Muscle of leg (tissue), 11 donors: ENCODE results near the gene MADD. TPM values are rescaled to one million over a fixed set of nuclear protein-coding genes. Genes with fewer than 3 reads are reported as not detected.

ENCODE experiments used
- DNase-seq: peaks from one replicate; pipeline ENCODE4 v3.0.0; 2013
- H3K27ac ChIP-seq: one replicate; pipeline ENCODE4 v1.5.1; 2013; ENCODE audit warnings: mild to moderate bottlenecking, low read length, control low read depth
- H3K27me3 ChIP-seq: one replicate; pipeline ENCODE4 v1.6.1; 2013; ENCODE audit warnings: low read length; ENCODE audit not compliant: control insufficient read depth, insufficient read depth
- H3K36me3 ChIP-seq: one replicate; pipeline ENCODE4 v1.6.1; 2013; ENCODE audit warnings: low read length; ENCODE audit not compliant: control insufficient read depth, insufficient read depth
- H3K4me1 ChIP-seq: one replicate; pipeline ENCODE4 v1.6.1; 2013; ENCODE audit warnings: low read length; ENCODE audit not compliant: control insufficient read depth, insufficient read depth
- H3K4me3 ChIP-seq: one replicate; pipeline ENCODE4 v1.5.1; 2013; ENCODE audit warnings: low read length, control low read depth
- H3K9me3 ChIP-seq: replicated peaks from 2 replicates; pipeline ENCODE4 v1.6.1; 2013; ENCODE audit warnings: low read depth, low read length; ENCODE audit not compliant: control insufficient read depth
- WGBS: methylation state at CpG from one replicate; pipeline ENCODE4 v1.1.5; 2013; ENCODE audit warnings: missing lambda C conversion rate; ENCODE audit not compliant: insufficient coverage; 5-methylcytosine and 5-hydroxymethylcytosine counted together
- polyA plus RNA-seq, 8 donors: library from polyadenylated mRNA; unstranded; fragments of 120-200 nt; gene quantifications; one replicate each; pipeline versions ENCODE4 v1.2.1 to v1.2.3, GENCODE V29; 2013; ENCODE audit warnings: inconsistent platforms in 1 of 8, low replicate concordance in 1 of 8; ENCODE audit not compliant: insufficient read length in 8 of 8, insufficient read depth in 1 of 8
- total RNA-seq: library from RNA; stranded (reverse); fragments of 120-200 nt; gene quantifications from one replicate; pipeline ENCODE4 v1.2.4, GENCODE V29; 2013

Gene MADD
- total and polyA plus RNA-seq, 9 donors: 16.7 to 34.3 (median 30.0) TPM

DNA sequence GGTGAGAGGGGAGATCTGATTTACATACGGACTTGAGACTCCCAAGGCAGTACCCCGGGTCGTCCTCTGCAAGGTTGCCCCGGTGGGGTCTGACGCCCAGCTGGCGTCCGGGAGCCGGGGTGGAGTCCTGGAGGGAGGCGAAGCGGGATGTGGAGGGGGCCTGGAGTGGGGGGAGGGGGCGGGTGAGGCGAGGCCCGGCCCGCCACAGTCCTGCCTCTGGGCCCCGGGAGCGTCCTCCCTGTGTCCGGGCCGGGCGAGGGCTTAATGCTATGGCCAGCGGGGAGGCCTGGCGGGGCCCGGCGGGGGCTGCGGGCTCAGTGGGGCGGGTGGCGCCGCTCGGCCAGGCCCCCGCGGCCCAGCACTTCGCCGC, 85.0 kb downstream of the MADD start:
- H3K27ac ChIP-seq: no peak overlapping the region

DNA sequence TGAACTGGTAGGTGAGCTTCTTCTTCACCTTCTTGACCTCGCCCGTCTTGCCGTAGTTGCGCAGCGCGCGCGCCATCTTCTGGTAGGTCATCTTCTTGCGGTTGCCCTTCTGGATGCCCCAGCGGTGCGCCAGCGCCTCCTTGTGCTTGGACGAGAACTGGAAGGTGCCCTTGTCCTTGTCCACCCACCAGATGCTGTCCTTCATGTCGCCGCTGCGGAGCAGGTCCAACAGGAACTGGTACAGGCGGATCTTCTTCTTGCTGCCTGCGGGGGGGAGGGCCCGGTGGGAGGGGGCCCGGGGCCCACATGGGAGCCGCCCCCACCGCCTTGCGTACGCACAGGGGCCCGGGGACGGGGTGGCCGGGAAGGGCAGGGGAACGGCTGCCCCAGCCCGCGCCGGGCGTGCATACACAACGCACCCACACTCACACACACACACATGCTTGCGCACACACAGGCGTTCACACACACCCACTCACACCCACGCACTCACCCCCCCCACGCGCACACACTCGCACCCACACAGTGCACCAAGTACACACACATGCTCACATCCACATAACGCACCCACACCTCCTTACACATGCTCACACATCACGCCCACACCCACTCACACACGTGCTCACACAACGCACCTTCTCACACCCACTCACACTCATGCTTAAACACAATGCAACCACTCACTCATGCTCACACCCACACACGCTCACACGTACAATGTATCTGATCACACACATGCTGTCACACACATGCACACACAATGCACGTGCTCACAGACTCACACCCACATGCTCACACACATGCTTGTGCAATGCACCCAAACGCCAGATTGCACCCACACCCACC, 85.6 kb downstream of the MADD start:
- Histone ChIP-seq H3K4me3 (peak overlapping the region; percentile 25), H3K9me3 (no peaks in the 10 kb centered on the region), H3K36me3 (no peaks in the 10 kb centered on the region), H3K27me3 (no peaks in the 10 kb centered on the region), H3K27ac (no peak overlapping the region), H3K4me1 (peaks cover 5% of the 10 kb centered on the region)
- whole genome bisulfite sequencing: 26% methylated on average over 41 of the region's 47 CpGs
- DNase-seq: peak; percentile 93

More for the DNA sequence above, 85.0 kb downstream of the MADD start:
- no peaks in the 10 kb centered on the region for H3K9me3 ChIP-seq
- peak; percentile 40 for DNase-seq
- no peaks in the 10 kb centered on the region for H3K27me3 ChIP-seq
- no peaks in the 10 kb centered on the region for H3K36me3 ChIP-seq
- peak overlapping the region; percentile 25 for H3K4me3 ChIP-seq
- WGBS: 10% methylated on average over 28 of the region's 32 CpGs
- H3K4me1 ChIP-seq: peaks cover 5% of the 10 kb centered on the region

DNA sequence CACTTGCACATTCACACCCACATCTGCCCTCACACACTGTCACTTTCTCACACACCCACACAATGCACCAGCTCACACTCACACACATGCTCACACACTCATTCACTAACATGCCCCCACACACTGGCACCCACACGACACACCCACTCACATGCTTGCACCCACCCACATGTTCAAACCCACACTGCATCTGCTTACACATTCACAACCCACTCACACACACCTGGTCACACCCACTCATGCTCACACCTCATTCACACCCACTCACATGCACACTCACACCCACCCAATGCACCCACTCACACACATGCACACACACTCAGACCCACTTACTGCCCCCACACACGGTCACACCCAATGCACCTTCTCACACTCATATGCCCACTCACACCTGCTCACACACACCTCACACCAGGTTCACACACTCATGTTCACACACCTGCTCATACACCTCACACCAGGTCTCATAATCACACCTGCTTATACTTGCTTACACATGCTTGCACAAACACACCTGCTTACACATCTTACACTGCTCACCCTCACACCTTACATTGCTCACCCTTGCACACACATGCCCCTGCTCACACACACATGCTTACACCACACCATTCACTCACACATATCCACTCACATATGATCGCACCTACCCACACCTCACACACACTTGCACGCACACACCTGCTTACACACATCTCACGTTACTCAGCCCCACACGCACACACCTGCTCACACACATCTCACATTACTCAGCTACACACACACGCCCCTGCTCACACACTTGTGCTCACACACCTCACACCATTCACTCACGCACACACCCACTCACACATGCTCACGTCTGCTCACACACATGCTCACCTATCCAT, 86.4 kb downstream of the MADD start:
- H3K27ac ChIP-seq: no peak overlapping the region
- WGBS: 92% methylated on average over 9 of the region's 9 CpGs
- no peaks in the 10 kb centered on the region for H3K9me3 ChIP-seq
- DNase-seq: no peak
- H3K27me3 ChIP-seq: no peaks in the 10 kb centered on the region
- H3K4me1 ChIP-seq: peaks cover 5% of the 10 kb centered on the region
- no peaks in the 10 kb centered on the region for H3K36me3 ChIP-seq
- no peak overlapping the region for H3K4me3 ChIP-seq

DNA sequence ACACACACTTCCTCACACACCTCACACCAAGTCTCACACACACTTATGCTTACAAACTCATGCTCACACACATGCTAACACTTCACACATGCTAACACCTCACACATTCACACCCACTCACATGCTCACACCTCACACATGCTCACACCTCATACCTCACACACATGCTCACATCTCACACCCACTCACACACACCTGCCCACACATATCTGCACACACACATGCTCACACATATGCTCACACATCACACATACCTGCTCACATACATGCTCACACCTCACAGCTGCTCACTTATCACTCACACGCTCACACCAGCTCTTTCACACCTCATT, 87.0 kb downstream of the MADD start:
- no peak overlapping the region for H3K27ac ChIP-seq
- no peaks in the 10 kb centered on the region for H3K9me3 ChIP-seq
- H3K4me3 ChIP-seq: no peak overlapping the region
- H3K4me1 ChIP-seq: peaks cover 5% of the 10 kb centered on the region
- no peaks in the 10 kb centered on the region for H3K36me3 ChIP-seq
- DNase-seq: no peak
- H3K27me3 ChIP-seq: no peaks in the 10 kb centered on the region
- 88% methylated on average over 1 of the region's 1 CpG for WGBS

DNA sequence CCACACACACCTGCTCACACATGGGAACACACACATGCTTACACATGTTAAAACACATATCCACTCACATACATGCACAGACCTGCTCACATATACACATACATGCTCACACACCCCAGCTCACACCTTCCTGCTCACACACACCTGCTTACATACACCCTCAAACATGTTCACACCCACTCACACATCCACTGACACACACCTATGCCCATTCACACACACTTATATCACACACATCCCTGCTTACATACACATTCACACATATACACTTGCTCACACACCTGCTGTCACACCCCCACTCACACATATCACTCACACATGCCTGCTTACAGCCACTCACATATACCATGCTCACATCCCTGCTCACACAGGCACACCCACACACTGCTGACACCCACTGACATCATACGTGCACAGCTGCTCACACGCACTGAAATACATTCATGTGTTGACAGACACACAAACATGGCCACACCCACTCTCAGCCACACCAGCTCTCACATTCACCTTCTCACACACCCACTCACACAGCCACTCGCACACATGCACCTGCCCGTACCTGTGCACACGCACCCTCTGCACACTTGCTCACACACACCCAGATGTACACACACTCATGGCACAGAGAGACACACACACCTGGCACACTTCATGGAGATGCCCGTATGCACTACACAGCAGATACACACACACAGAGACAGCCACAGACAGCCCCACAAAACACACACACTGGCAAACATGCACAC, 88.2 kb downstream of the MADD start:
- Histone ChIP-seq H3K36me3 (no peaks in the 10 kb centered on the region), H3K27me3 (no peaks in the 10 kb centered on the region), H3K4me1 (peaks cover 5% of the 10 kb centered on the region), H3K9me3 (no peaks in the 10 kb centered on the region), H3K27ac (no peak overlapping the region), H3K4me3 (no peak overlapping the region)
- DNase-seq: no peak
- 88% methylated on average over 5 of the region's 6 CpGs for WGBS

GRCh38 chr11:47358731-47359051, 88.8 kb downstream of the MADD start:
- Histone ChIP-seq H3K4me1 (peaks cover 5% of the 10 kb centered on the region), H3K9me3 (no peaks in the 10 kb centered on the region), H3K4me3 (no peak overlapping the region), H3K27me3 (no peaks in the 10 kb centered on the region), H3K27ac (no peak overlapping the region), H3K36me3 (no peaks in the 10 kb centered on the region)
- DNase-seq: no peak
- 71% methylated on average over 13 of the region's 14 CpGs for WGBS

DNA sequence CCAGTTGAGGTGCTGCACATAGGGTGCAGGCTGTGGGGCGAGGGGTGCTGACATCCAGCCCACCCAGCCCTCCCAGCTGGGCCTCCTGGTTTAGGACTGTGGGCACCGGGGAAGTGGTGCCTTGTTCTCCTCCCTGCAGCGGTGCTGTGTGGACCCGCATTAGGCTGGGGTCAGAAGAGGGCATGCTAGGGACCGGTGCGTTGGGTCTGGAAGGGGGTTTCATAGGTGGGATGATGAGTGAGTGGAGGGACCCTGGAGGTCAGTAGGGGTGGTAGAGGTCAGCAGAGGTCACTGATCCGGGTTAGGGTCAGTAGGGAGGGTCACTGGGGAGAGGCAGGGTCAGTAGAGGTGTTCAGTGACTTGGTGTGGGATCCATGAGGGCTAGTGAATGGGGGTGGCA, 89.2 kb downstream of the MADD start:
- 72% methylated on average over 5 of the region's 7 CpGs for WGBS

GRCh38 chr11:47359586-47359985, 89.7 kb downstream of the MADD start:
- H3K9me3 ChIP-seq: no peaks in the 10 kb centered on the region
- WGBS: 70% methylated on average over 17 of the region's 17 CpGs
- no peaks in the 10 kb centered on the region for H3K27me3 ChIP-seq
- no peak overlapping the region for H3K27ac ChIP-seq
- H3K36me3 ChIP-seq: no peaks in the 10 kb centered on the region
- no peak overlapping the region for H3K4me3 ChIP-seq
- peaks cover 4% of the 10 kb centered on the region for H3K4me1 ChIP-seq
- no peak for DNase-seq

More for the DNA sequence above, 89.2 kb downstream of the MADD start:
- no peaks in the 10 kb centered on the region for H3K9me3 ChIP-seq
- no peak overlapping the region for H3K27ac ChIP-seq
- peaks cover 5% of the 10 kb centered on the region for H3K4me1 ChIP-seq
- H3K4me3 ChIP-seq: no peak overlapping the region
- DNase-seq: no peak
- no peaks in the 10 kb centered on the region for H3K27me3 ChIP-seq
- no peaks in the 10 kb centered on the region for H3K36me3 ChIP-seq

DNA sequence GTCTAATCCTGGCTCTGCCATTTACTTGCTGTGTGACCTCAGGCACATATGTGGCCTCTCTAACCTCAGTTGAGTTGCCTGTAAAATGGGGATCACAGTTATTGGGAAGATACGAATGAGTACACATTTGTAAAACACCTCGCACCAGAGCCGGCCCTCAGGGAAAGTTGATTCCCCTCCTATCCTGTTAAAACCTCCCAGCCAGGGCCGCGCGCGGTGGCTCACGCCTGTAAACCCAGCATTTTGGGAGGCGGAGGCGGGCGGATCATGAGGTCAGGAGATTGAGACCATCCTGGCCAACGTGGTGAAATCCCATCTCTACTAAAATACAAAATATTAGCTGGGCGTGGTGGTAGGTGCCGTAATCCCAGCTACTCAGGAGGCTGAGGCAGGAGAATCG, 90.4 kb downstream of the MADD start:
- Histone ChIP-seq H3K4me1 (peaks cover 2% of the 10 kb centered on the region), H3K27ac (no peak overlapping the region), H3K9me3 (no peaks in the 10 kb centered on the region), H3K27me3 (no peaks in the 10 kb centered on the region), H3K36me3 (no peaks in the 10 kb centered on the region), H3K4me3 (no peak overlapping the region)
- 100% methylated on average over 3 of the region's 15 CpGs for WGBS
- DNase-seq: no peak

- H3K4me1 ChIP-seq: no peaks in the 10 kb centered on the region
- no peak overlapping the region for H3K27ac ChIP-seq
- H3K9me3 ChIP-seq: no peaks in the 10 kb centered on the region
- H3K36me3 ChIP-seq: no peaks in the 10 kb centered on the region
- no peaks in the 10 kb centered on the region for H3K27me3 ChIP-seq
- H3K4me3 ChIP-seq: no peak overlapping the region
- no peak for DNase-seq
- WGBS: 84% methylated on average over 7 of the region's 13 CpGs
Observed at GRCh38 chr11:47361419-47361818, 91.5 kb downstream of the MADD start.
